ENCODE results near the gene DYSF. TPM values are rescaled to one million over a fixed set of nuclear protein-coding genes. Genes with fewer than 3 reads are reported as not detected.
A peak's percentile ranks its signal among the peaks of the same experiment; 100 is the strongest.

DYSF gene
- total RNA-seq, 1 donor from 2014 or later = 85.9 TPM

- DNase-seq (ENCODE audit: low read depth in 2 of 2) = no peak
These were observed 249.9 kb downstream of the DYSF start for GRCh38 chr2:71702971-71703898.

- no peak for DNase-seq (ENCODE audit: low read depth in 2 of 2)
These were observed 250.8 kb downstream of the DYSF start for GRCh38 chr2:71704131-71704561.

- DNase-seq (ENCODE audit: low read depth in 2 of 2) = no peak
These were observed 251.3 kb downstream of the DYSF start for GRCh38 chr2:71704688-71705087.

GRCh38 chr2:71705171-71705960 lies 252.0 kb downstream of the DYSF start:
- DNase-seq (ENCODE audit: low read depth in 2 of 2) = no peak

GRCh38 chr2:71706121-71706520 lies 252.8 kb downstream of the DYSF start:
- DNase-seq (ENCODE audit: low read depth in 2 of 2) = no peak

GRCh38 chr2:71706836-71707235 lies 253.5 kb downstream of the DYSF start:
- no peak for DNase-seq (ENCODE audit: low read depth in 2 of 2)

GRCh38 chr2:71710367-71711132 lies 257.2 kb downstream of the DYSF start:
- peak in 1 of 2 donors; percentile 15 for DNase-seq (ENCODE audit: low read depth in 2 of 2)

GRCh38 chr2:71711133-71711855 lies 257.9 kb downstream of the DYSF start:
- DNase-seq (ENCODE audit: low read depth in 2 of 2) = no peak

- DNase-seq (ENCODE audit: low read depth in 2 of 2) = no peak
These were observed 258.9 kb downstream of the DYSF start for GRCh38 chr2:71712158-71712818.

GRCh38 chr2:71713581-71714580 lies 260.5 kb downstream of the DYSF start:
- no peak for DNase-seq (ENCODE audit: low read depth in 2 of 2)

- DNase-seq (ENCODE audit: low read depth in 2 of 2) = no peak
These were observed 261.4 kb downstream of the DYSF start for GRCh38 chr2:71714601-71715240.

- DNase-seq (ENCODE audit: low read depth in 2 of 2) = no peak
These were observed 261.9 kb downstream of the DYSF start for GRCh38 chr2:71715241-71715750.

GRCh38 chr2:71715951-71716696 lies 262.8 kb downstream of the DYSF start:
- no peak for DNase-seq (ENCODE audit: low read depth in 2 of 2)

GRCh38 chr2:71716697-71717624 lies 263.6 kb downstream of the DYSF start:
- peak in 1 of 2 donors; percentile 51 for DNase-seq (ENCODE audit: low read depth in 2 of 2)

GRCh38 chr2:71718686-71719085 lies 265.3 kb downstream of the DYSF start:
- DNase-seq (ENCODE audit: low read depth in 2 of 2) = no peak

GRCh38 chr2:71719520-71720282 lies 266.3 kb downstream of the DYSF start:
- no peak for DNase-seq (ENCODE audit: low read depth in 2 of 2)
